Measurements from ENCODE around the gene MYO9B. TPM values are rescaled to one million over a fixed set of nuclear protein-coding genes. Genes with fewer than 3 reads are reported as not detected.
"Not testable (repeated sequence)": the region's sequence is repeated elsewhere in the genome, so short reads cannot be mapped to it uniquely, and the experiment has no call there.

MYO9B gene
- total RNA-seq, 1 donor from 2014 or later, result 94.3 TPM

- Mint-ChIP-seq H3K36me3 (ENCODE audit: unreplicated experiment) (no peaks in the 10 kb centered on the region), H3K4me1 (ENCODE audit: unreplicated experiment) (peaks cover 25% of the 10 kb centered on the region), H3K9me3 (ENCODE audit: unreplicated experiment) (no peaks in the 10 kb centered on the region), H3K27ac (ENCODE audit: unreplicated experiment) (no peak overlapping the region), H3K27me3 (ENCODE audit: unreplicated experiment) (no peaks in the 10 kb centered on the region), H3K4me3 (ENCODE audit: unreplicated experiment) (no peak overlapping the region)
- DNase-seq (ENCODE audit: extremely low spot score, unreplicated experiment), result no peak
- TF ChIP-seq, protein P1, sequence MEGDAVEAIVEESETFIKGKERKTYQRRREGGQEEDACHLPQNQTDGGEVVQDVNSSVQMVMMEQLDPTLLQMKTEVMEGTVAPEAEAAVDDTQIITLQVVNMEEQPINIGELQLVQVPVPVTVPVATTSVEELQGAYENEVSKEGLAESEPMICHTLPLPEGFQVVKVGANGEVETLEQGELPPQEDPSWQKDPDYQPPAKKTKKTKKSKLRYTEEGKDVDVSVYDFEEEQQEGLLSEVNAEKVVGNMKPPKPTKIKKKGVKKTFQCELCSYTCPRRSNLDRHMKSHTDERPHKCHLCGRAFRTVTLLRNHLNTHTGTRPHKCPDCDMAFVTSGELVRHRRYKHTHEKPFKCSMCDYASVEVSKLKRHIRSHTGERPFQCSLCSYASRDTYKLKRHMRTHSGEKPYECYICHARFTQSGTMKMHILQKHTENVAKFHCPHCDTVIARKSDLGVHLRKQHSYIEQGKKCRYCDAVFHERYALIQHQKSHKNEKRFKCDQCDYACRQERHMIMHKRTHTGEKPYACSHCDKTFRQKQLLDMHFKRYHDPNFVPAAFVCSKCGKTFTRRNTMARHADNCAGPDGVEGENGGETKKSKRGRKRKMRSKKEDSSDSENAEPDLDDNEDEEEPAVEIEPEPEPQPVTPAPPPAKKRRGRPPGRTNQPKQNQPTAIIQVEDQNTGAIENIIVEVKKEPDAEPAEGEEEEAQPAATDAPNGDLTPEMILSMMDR (IDR thresholded peaks at IDR 0.05), result no peak
These were observed 63.5 kb downstream of the MYO9B start for GRCh38 chr19:17138937-17139598.

DNA sequence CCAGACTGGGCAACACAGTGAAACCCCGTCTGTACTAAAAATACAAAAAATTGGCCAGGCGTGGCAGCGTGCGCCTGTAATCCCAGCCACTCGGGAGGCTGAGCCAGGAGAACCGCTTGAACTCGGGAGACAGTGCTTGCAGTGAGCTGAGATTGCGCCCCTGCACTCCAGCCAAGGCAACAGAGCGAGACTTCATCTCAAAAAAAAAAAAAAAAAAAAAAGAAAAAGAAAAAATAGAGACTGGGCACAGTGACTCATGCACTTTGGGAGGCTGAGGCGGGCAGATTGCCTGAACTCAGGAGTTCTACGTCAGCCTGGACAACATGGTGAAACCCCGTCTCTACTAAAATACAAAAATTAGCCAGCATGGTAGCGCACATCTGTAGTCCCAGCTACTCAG is 69.2 kb downstream of the MYO9B start:
- H3K27ac Mint-ChIP-seq (ENCODE audit: unreplicated experiment); H3K9me3 Mint-ChIP-seq (ENCODE audit: unreplicated experiment); H3K4me3 Mint-ChIP-seq (ENCODE audit: unreplicated experiment); DNase-seq (ENCODE audit: extremely low spot score, unreplicated experiment); H3K27me3 Mint-ChIP-seq (ENCODE audit: unreplicated experiment); H3K36me3 Mint-ChIP-seq (ENCODE audit: unreplicated experiment); H3K4me1 Mint-ChIP-seq (ENCODE audit: unreplicated experiment): not testable (repeated sequence)

GRCh38 chr19:17145546-17146497 is 70.2 kb downstream of the MYO9B start:
- DNase-seq (ENCODE audit: extremely low spot score, unreplicated experiment), result no peak
- TF ChIP-seq, protein P1 (IDR thresholded peaks at IDR 0.05), result no peak
- Mint-ChIP-seq H3K36me3 (ENCODE audit: unreplicated experiment) (peaks cover 10% of the 10 kb centered on the region), H3K27me3 (ENCODE audit: unreplicated experiment) (no peaks in the 10 kb centered on the region), H3K4me3 (ENCODE audit: unreplicated experiment) (no peak overlapping the region), H3K9me3 (ENCODE audit: unreplicated experiment) (no peaks in the 10 kb centered on the region), H3K4me1 (ENCODE audit: unreplicated experiment) (peaks cover 10% of the 10 kb centered on the region), H3K27ac (ENCODE audit: unreplicated experiment) (no peak overlapping the region)

GRCh38 chr19:17148130-17148529 is 72.6 kb downstream of the MYO9B start:
- TF ChIP-seq, protein P1 (IDR thresholded peaks at IDR 0.05), result no peak
- Mint-ChIP-seq H3K27me3 (ENCODE audit: unreplicated experiment) (no peaks in the 10 kb centered on the region), H3K36me3 (ENCODE audit: unreplicated experiment) (peaks cover 20% of the 10 kb centered on the region), H3K4me3 (ENCODE audit: unreplicated experiment) (no peak overlapping the region), H3K4me1 (ENCODE audit: unreplicated experiment) (peaks cover 10% of the 10 kb centered on the region), H3K9me3 (ENCODE audit: unreplicated experiment) (no peaks in the 10 kb centered on the region), H3K27ac (ENCODE audit: unreplicated experiment) (no peak overlapping the region)
- DNase-seq (ENCODE audit: extremely low spot score, unreplicated experiment), result no peak

DNA sequence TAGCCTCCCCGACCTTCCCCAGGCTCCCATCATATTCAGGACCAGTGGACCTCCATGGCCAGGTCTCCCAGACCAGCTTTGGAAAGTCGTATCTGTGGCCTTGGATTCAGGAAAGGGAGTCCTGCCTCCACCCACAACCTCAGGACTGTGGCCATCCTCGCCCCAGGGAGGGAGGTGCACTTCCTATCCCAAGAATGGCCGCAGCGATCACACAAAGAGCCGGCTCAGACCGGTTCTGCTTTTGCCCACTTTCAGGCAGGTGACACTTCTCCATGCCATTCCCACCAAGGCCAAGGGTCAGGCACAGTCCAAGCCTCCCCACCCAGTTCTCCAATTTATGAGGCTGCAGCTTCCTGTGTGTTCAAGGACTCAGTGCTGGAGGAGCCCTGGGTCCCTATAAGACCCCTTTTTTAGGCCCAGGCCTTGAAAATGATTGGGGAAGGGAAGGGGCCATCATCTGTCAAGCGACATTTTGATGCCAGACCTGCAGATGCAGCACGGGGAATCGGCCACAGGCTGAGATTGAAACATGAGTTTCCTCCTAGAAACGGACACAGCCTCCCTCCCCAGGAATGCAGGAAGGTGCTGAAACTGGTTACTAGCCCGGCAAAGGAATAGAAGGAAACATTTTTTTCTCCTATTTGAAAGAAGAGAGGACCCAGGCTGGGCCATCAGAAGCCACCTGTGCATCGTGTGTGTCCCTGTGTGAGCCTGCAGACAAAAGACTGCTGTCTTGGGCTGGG is 74.0 kb downstream of the MYO9B start:
- Mint-ChIP-seq H3K27ac (ENCODE audit: unreplicated experiment) (no peak overlapping the region), H3K9me3 (ENCODE audit: unreplicated experiment) (no peaks in the 10 kb centered on the region), H3K27me3 (ENCODE audit: unreplicated experiment) (no peaks in the 10 kb centered on the region), H3K4me1 (ENCODE audit: unreplicated experiment) (peaks cover 9% of the 10 kb centered on the region), H3K4me3 (ENCODE audit: unreplicated experiment) (no peak overlapping the region), H3K36me3 (ENCODE audit: unreplicated experiment) (peaks cover 25% of the 10 kb centered on the region)
- TF ChIP-seq, protein P1 (IDR thresholded peaks at IDR 0.05), result no peak
- DNase-seq (ENCODE audit: extremely low spot score, unreplicated experiment), result no peak
